Heart left ventricle (tissue), 16 donors: ENCODE measurements around the gene FNDC5. TPM values are rescaled to one million over a fixed set of nuclear protein-coding genes. Genes with fewer than 3 reads are reported as not detected.

Source experiments
- ATAC-seq, 4 donors: fragments of 200-7000 bp; cut with Tn5 transposase; one replicate each; pipeline ENCODE4 v1.9.1; 2020 to 2022; ENCODE audit warnings: moderate library complexity in 4 of 4, mild to moderate bottlenecking in 3 of 4, moderate number of reproducible peaks in 1 of 4
- DNase-seq, 5 donors: peaks; one replicate each; pipeline ENCODE4 v3.0.0-alpha.2; 2020
- H3K27ac ChIP-seq, 12 donors: fragments of 200-600 bp; sonication (generic) in 4 of 12; one replicate each; pipeline versions ENCODE4 v1.5.0 to v1.8.0; 2016 to 2022; ENCODE audit warnings: mild to moderate bottlenecking in 2 of 12
- H3K27me3 ChIP-seq, 9 donors: fragments of 200-600 bp; sonication (generic) in 2 of 9; one replicate each; pipeline versions ENCODE4 v1.5.1 to v1.8.0; 2016 to 2022; ENCODE audit warnings: mild to moderate bottlenecking in 3 of 9
- H3K36me3 ChIP-seq, 9 donors: fragments of 200-600 bp; sonication (generic) in 2 of 9; one replicate each; pipeline versions ENCODE4 v1.5.0 to v1.8.0; 2018 to 2022; ENCODE audit warnings: mild to moderate bottlenecking in 2 of 9
- H3K4me1 ChIP-seq, 12 donors: fragments of 200-600 bp; sonication (generic) in 4 of 12; one replicate each; pipeline versions ENCODE4 v1.5.0 to v1.8.0; 2016 to 2022; ENCODE audit warnings: mild to moderate bottlenecking in 3 of 12
- H3K4me3 ChIP-seq, 12 donors: fragments of 200-600 bp; sonication (generic) in 4 of 12; one replicate each; pipeline versions ENCODE4 v1.5.0 to v1.8.0; 2017 to 2022; ENCODE audit warnings: mild to moderate bottlenecking in 9 of 12, moderate library complexity in 4 of 12
- H3K9me3 ChIP-seq, 12 donors: fragments of 200-600 bp; sonication (generic) in 4 of 12; one replicate each; pipeline versions ENCODE4 v1.5.0 to v1.8.0; 2016 to 2022; ENCODE audit warnings: mild to moderate bottlenecking in 1 of 12
- CTCF ChIP-seq, 12 donors: fragments of 200-600 bp; sonication (generic) in 4 of 12; IDR thresholded peaks; one replicate each; pipeline versions ENCODE4 v1.5.0 to v1.8.0; 2018 to 2022; ENCODE audit warnings: antibody characterized with exemption in 12 of 12, mild to moderate bottlenecking in 5 of 12
- POLR2A ChIP-seq, 2 donors: fragments of 450-650 bp; IDR thresholded peaks; one replicate each; pipeline ENCODE4 v1.6.1; 2017; ENCODE audit warnings: antibody characterized with exemption in 2 of 2, mild to moderate bottlenecking in 2 of 2, moderate library complexity in 2 of 2
- WGBS, 4 donors: extraction: QIAGEN DNeasy Blood & Tissue Kit in 2 of 4; methylation state at CpG; one replicate each; pipeline versions ENCODE4 v1.1.5 to v1.1.7; 2013 to 2018; 5-methylcytosine and 5-hydroxymethylcytosine counted together
- intact Hi-C, 10 donors: fragments of 100-400 bp; cut with DNase I; formaldehyde crosslinking; loops; one replicate each; pipeline versions ENCODE4 v1.11.1 to v1.14.2; 2022
- polyA plus RNA-seq, 2 donors: library from polyadenylated mRNA; stranded (reverse); fragments of 200-250 nt; gene quantifications; one replicate each; pipeline ENCODE4 v1.2.3, GENCODE V29; 2013
- total RNA-seq, 9 donors: library from RNA; depleted of rRNA in 2 of 9; stranded (reverse); fragments of >200 nt in 2 of 9; fragmentation: NEBNext Ultra II Directional in 3 of 9; extraction: Animal tissue kit (Norgen Biotek cat#: 25700) in 3 of 9; gene quantifications; one replicate each; pipeline versions ENCODE4 v1.1.0 to v1.2.4, GENCODE V29; 2016 to 2023
- donor health status: ischemic (EF 13 %, LVEDD 7.1; RV severe dilation, severe dysfunction).
- donor health status: healthy with polysubstance abuse.
- donor health status: DM: no; HTN: yes; CAD: no.
- donor health status: DM: no; HTN: no; CAD: no.
- donor health status: ischemic (EF 25% LVEDD 6.9; RV normal size, moderate dysfunction).
- donor health status: ischemic (EF 25% LVEDD 5.7; RV mildly dilated, moderate dysfunction).
- donor health status: healthy.
- donor health status: DM: yes; HTN: yes; CAD: no.
- donor health status: ischemic (EF 35%, LVEDD 5.7; RV mildly dilated, moderate dysfunction).
- donor health status: nonischemic (EF 11% LVEDD 7.7; RV severe dilation, severe dysfunction).
- donor health status: DM: yes; HTN: yes; CAD: no.
- donor health status: PGD.
- donor health status: ischemic (EF 29% LVEDD 5.4; RV normal size, mild dysfunction).
- donor health status: nonischemic (EF 23%, LVEDD 6.1; RV moderate dilation, normal function).

FNDC5 gene
- total and polyA plus RNA-seq, 11 donors = 18.2 to 134 (median 59.7) TPM

- no peaks in the 10 kb centered on the region for H3K27me3 ChIP-seq
- peaks cover 0 to 4% (median 0%) of the 10 kb centered on the region in 9 donors for H3K36me3 ChIP-seq
- H3K4me3 ChIP-seq = peak overlapping the region in 10 of 12 donors; percentile 76 to 99 (median 89)
- H3K4me1 ChIP-seq = peaks cover 5 to 44% (median 27%) of the 10 kb centered on the region in 12 donors
- intact Hi-C loops = loop anchor here in 5 of 10 donors (5.0 to 10.0 kb wide), 2 partner anchors 53 to 266 kb away; partner anchors contain the start of genes FNDC5 (in 5 of the 5) and AZIN2 (in 1 of the 5)
- no peaks in the 10 kb centered on the region for H3K9me3 ChIP-seq
- ATAC-seq (no peak), DNase-seq (no peak)
- H3K27ac ChIP-seq = peak overlapping the region in 11 of 12 donors; percentile 95 to 99 (median 98)
- TF ChIP-seq CTCF (IDR thresholded peaks at IDR 0.05) = no peak
- TF ChIP-seq POLR2A (IDR thresholded peaks at IDR 0.05) = no peak
- 70 to 72% (median 70%) methylated on average over 11 of the region's 11 CpGs for whole genome bisulfite sequencing, 4 donors
Observed at GRCh38 chr1:32818804-32819541, 51.7 kb downstream of the FNDC5 start.

- ATAC-seq (peak; percentile 47 to 63 (median 60)), DNase-seq (peak; percentile 85 to 89 (median 88))
- H3K36me3 ChIP-seq = peaks cover 0 to 5% (median 0%) of the 10 kb centered on the region in 9 donors
- 1 to 4% (median 1%) methylated on average over 20 to 51 of the region's 51 CpGs for WGBS, 4 donors
- H3K4me3 ChIP-seq = peak overlapping the region; percentile 76 to 99 (median 88)
- peaks cover 5 to 51% (median 29%) of the 10 kb centered on the region in 12 donors for H3K4me1 ChIP-seq
- H3K27me3 ChIP-seq = no peaks in the 10 kb centered on the region
- H3K9me3 ChIP-seq = no peaks in the 10 kb centered on the region
- peak in 1 of 12 donors; percentile 5 for TF ChIP-seq CTCF (IDR thresholded peaks at IDR 0.05)
- no peak for TF ChIP-seq POLR2A (IDR thresholded peaks at IDR 0.05)
- H3K27ac ChIP-seq = peak overlapping the region; percentile 94 to 99 (median 98)
- intact Hi-C loops = loop anchor here in 5 of 10 donors (5.0 to 10.0 kb wide), 2 partner anchors 54 to 267 kb away; partner anchors contain the start of genes FNDC5 (in 5 of the 5) and AZIN2 (in 1 of the 5)
Observed at GRCh38 chr1:32817815-32818786, 52.6 kb downstream of the FNDC5 start.

- intact Hi-C loops = loop anchor here in 5 of 10 donors (5.0 to 10.0 kb wide), 2 partner anchors 55 to 268 kb away; partner anchors contain the start of genes FNDC5 (in 5 of the 5) and AZIN2 (in 1 of the 5)
- 0 to 1% (median 0%) methylated on average over 22 to 55 of the region's 55 CpGs for WGBS, 4 donors
Observed at GRCh38 chr1:32817159-32817814, 53.4 kb downstream of the FNDC5 start, which contains the start of the genes S100PBP and YARS1. Gene S100PBP, plus strand, starts transcription at chr1:32817653. Its CDS starts 8,447 bp downstream, at chr1:32826100. Gene YARS1, minus strand, starts transcription at chr1:32817358. Its CDS starts 114 bp downstream, at chr1:32817244.

More at GRCh38 chr1:32817159-32817814, 53.4 kb downstream of the FNDC5 start, which contains the start of the genes S100PBP and YARS1:
- peaks cover 5 to 59% (median 31%) of the 10 kb centered on the region in 12 donors for H3K4me1 ChIP-seq
- H3K27me3 ChIP-seq = no peaks in the 10 kb centered on the region
- peaks cover 0 to 11% (median 0%) of the 10 kb centered on the region in 9 donors for H3K36me3 ChIP-seq
- no peaks in the 10 kb centered on the region for H3K9me3 ChIP-seq
- DNase-seq (peak; percentile 99 to 100 (median 100)), ATAC-seq (peak; percentile 97 to 99 (median 98))
- peak within 1 kb of the TSS; percentile 94 to 99 (median 98) for H3K27ac ChIP-seq
- H3K4me3 ChIP-seq = peak within 1 kb of the TSS; percentile 76 to 99 (median 88)
- TF ChIP-seq CTCF (IDR thresholded peaks at IDR 0.05) (peak in 3 of 12 donors; percentile 5 to 10 (median 10)), POLR2A (IDR thresholded peaks at IDR 0.05) (peak in 1 of 2 donors; percentile 64)
